Stimulated activated CD4-positive, alpha-beta T cell treated with anti-CD3 and anti-CD28 coated beads, TNF-alpha, amount 100 ng/mL, for 4 hours (primary cell): ENCODE measurements around the gene PLCB2.
A peak's percentile ranks its signal among the peaks of the same experiment; 100 is the strongest.

ENCODE experiments used
- DNase-seq, 3 experiments: peaks; one replicate each; pipeline ENCODE4 v3.0.0-alpha.2; 2020; ENCODE audit warnings: low read depth in 3 of 3

The PLCB2 gene

DNA sequence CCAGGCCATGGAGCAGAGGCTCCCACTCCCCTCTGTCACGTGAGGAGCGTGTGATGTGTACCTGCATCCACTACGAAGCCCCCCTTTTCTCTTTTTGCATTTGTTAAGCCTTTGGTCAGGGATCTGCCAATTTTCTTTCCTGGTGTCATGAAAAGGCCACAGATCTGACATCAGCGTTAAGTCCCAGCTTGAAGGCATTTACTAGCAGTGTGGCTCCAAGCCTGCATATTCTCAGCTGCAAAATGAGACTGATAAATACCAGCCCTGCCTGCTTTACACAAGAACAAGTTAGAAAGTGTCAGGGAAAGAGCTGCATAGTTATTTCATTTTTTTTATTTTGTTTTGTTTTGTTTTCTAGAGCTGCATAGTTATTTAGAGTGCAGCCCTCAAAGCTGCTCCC is 22.6 kb downstream of the PLCB2 start:
- DNase-seq: no peak

DNA sequence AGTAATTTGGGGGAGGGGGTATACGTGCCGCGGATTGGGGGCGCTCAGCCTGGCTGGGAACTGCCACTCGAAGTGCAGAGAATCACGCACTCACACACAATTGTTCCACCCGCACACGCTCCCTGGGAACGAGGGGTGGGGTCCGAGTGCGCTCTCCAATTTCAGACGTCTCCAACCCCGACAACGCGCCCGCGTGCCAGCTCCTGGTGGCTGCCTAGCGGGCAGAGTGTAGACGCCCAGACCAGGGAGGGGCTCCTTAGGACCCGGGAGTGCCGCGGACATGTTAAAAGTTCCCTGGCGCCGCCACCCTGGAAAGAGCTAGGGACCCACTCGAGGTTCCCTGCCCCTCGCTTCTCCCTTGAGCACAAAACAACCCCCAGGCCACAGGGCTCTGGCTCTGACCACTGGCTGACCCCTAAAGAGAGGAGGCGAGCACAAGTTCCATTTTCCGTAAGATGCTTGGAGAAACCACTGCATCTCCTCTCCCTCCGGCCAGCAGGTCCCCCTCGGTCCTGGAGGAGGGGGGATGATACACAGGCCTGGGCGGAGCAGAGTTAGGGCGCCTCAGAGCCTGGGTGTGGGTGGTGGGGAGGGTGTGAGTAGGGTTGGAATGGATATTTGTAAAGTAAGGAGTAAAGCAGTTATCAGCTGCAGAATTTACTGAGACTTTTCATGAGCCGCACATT is 24.0 kb downstream of the PLCB2 start:
- no peak for DNase-seq

DNA sequence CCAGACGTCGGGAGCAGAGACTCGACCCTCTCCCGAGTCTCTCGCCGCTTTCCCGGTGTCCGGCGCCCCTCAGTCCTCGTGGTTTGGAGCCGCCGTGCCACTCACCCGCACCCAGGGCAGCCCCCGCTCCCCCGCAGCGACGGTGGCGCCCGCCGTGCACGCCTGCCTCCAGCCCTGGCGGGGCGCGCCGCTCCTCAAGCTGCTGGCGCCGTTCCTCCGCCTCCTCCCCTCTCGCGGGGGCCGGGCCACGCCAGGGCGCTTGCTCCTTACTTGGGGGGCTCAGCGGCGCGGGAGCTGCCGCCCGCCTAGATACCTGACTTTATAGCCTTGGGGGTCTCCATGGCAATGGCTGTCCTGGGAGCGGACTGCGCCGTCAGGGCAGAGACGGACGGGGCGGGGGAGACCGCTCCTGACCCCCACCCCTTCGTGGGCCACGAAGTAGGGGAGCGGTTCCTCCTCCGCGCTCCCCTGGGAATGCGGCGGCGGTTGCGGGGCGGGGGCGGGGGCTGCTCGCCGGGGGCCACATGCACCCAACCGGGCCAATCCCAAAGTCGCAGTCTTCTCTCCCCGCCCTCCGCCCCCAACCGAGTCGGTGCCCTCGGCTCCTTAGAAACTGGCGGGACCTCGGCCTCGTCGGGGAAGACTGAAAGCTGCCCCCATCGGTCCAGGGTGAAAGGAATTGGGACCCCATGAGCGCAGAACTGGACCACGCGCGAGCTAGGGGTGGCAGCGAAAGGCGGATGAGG is 24.7 kb downstream of the PLCB2 start, which contains the start of gene ANKRD63:
Gene ANKRD63, minus strand, starts transcription at position 196 of the 746 bp plus-strand sequence. CDS start 478 bp downstream, outside the sequence.
- peak in 2 of 3 experiments; percentile 23 to 36 for DNase-seq

DNA sequence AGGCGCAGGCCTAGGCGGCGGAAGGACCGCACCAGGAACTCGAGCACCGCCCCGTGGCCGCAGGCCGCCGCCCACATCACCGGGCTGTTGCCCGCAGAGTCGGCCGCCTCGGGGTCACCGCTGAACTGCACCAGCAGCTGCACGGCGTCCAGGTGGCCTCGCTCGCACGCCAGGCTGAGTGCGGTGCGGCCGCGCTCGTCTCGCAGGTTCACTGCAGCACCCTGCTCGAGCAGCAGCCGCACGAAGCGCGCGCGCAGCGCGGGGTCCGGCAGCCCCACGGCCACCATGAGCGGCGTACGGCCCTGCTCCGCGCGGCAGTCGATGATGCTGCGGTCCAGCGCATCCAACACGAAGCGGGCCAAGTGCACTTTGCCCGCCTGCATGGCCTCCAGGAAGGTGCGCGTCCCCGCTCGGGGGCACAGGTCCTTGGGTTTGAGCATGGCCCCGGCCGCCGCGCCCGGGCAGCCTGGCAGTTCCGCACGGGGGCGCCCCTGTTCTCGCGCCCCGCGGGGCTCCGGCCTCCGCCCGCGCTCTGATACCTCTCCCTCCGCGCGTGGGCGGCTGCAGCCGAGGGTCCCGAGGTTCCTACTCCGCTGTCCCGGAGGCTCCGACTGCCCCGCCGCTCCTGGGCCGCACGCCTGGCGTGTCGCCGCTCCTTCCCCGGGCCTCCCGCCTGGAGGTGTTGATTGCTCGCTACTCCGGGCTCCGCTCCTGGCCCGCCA is 25.4 kb downstream of the PLCB2 start:
- DNase-seq: peak in 2 of 3 experiments; percentile 13 to 39

DNA sequence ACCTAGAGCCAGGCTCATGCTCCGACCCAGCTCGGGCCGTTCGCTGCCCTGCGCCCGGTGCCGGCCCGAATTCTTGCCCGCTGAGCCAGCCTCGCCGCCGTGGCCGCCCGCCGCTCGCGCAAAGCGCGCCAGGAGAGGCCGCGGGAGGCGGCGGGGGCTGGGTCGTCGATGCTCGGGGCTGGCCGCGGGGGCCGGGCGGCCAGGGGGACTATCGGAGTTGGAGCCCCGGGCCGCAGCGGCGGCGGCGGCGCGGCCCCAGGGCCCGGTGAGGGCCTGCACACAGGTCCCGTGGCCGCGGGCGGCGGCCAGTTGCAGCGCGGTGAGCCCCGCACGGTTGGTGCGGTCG is 26.0 kb downstream of the PLCB2 start:
- no peak for DNase-seq

DNA sequence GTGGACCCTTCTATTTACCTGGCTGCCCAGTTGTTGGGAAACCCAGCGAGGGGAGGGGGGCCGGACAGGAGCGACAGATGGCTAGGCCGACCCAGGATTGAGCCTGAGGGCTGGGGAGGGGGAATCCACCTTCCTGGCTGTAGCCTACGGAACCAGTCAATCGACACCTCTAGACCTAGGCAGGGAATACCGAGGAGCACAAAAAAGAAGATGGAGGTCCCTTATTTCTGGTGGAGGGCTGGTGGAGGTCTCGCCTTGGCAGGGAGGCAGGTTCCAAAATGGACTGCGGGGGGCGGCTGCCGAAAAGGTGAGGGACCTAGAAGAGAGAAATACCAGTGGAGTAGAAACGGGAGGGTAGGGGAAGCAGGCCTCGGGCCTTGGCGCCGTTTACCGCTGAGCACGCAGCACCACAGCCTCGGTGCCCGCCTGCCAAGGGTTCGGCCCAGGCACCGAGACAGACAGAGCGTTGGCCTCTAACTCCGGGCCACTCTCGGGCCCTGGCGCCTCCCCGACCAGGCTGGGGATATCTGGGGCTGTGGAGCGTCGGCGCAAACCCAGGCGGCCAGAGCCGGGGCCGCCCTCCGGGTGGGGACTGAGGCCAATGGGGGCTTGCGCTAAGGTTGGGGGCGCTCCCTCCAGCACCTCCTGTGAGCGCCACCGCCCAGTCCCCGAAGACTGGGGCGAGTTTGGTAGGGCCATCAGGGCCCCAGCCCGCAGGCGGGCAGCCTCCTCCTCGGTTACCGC is 26.5 kb downstream of the PLCB2 start:
- no peak for DNase-seq

DNA sequence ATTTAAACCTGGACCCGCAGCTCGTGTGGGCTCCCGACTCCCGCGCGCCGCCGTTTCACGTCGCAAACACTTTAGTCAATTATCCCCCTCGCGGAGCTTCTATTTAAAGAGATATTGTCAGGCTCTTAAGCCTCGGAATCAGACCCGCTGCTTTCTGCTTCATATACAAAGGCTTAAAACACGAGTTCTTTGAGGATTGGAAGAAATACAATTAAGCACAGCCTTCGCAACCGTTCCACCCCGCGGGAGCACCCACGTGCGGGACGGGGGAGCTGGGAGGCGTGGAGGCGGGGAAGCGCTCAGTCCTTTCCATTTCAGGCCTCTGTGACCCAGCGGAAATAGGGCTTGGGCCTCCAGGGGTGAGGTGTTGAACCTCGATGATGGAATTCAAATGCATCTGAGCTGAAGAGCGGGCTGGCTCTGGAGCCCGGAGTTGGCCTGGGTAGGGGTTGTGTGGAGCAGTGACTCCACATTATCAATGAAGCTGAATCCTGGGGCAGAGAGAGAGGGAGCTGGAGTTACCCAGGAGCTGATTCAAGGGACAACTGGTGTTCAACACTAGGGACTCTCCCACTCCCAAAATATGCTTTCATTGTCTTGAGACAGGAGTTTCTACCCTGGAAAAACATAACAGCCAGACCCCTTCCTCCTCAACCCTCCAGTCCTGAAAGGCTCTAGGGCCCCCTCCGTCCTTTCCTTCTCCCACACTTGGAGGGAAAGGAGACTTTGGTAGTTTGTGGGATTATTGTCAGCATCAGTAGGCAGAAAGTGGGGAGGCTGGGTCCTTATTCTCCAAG is 27.3 kb downstream of the PLCB2 start:
- DNase-seq: no peak

DNA sequence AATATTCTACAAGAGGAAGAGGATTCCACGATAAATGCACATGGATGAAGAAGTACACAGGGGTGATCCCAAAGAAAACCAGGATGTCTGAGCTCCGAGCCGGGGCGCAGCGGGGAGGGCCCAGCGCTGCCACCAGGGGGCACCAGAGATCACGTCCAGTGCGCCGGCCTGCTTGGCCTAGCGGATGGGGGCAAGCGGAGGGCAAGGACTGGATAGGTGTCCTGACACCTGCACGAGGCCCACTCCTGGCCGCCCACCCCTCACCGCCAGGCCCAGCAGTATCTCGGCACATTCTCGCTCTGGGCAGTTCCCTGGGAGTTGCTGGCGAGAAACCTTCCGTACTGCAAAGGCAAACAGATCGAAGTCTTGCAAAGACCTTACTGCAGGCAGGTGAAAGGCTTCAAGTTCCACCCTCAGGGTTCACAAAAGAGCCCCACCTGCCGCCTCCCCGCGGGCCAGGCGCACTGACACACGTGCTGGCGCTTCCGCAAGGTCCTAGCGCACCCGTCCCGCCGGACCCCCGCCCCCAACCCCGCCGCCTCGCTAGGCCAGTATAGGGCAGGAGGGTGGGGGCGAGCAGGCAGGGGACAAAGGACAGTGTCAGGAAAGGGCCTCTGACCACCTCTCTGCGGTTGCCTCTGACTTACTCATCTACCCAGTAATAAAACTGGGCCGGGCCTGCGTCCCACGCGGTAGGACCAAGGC is 28.1 kb downstream of the PLCB2 start:
- peak; percentile 28 to 61 (median 45) for DNase-seq

DNA sequence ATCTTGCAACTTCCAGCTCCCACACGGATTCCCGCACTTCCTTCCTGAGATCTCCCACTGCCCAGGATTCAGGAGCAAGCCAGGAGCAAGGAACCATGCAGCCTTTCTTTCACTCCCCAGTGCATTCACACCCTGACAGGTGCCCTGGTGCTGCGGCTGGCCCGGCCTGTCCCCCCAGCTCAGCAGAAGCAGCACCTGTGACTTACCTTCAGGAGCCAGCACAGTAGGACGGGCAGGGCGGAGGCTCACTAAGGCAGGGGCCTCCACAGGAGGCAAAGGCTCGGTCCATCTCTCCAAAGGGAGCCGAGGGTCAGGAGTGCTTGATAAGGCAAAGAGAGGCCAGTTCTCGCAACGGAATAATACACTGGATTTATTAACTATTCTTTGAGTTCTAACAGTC is 29.7 kb downstream of the PLCB2 start:
- DNase-seq: no peak

DNA sequence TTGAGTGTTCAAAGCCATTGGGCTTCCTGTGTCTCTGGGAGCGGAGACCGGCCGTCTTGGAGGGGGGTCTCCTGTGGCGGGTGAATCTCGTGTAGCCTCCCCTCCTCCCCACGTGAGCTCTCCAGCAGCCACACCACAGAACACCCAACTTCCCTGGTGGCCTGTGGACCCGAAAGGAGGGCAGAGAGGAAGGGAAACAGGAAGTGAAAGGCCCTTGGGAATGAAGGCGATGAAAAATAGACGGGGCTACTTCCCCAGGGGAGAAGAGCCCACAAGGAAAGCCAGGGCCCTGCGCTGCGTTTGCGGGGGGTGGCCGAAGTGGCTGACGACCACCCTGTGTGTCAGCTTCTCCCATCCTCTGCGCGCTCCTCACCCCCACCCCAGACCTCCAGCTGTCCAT is 30.3 kb downstream of the PLCB2 start:
- DNase-seq: no peak

DNA sequence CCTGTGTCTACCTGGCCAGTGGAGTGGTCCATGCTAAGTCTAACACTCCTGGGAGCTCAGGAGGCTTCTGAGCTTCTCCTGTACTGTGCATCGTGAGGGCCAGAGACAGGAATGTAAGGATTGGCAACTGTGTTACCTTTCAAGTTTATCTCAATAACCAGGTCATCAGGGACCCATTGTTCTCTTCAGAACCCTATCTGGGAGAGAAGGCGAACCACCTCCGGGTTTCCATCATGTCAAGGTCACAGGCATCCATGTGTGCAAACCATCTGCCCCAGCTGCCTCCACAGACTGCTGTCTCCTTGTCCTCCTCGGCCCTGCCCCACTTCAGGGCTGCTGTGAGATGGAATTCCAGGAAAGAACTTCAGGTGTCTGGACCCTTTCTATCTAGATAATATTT is 30.8 kb downstream of the PLCB2 start:
- no peak for DNase-seq

DNA sequence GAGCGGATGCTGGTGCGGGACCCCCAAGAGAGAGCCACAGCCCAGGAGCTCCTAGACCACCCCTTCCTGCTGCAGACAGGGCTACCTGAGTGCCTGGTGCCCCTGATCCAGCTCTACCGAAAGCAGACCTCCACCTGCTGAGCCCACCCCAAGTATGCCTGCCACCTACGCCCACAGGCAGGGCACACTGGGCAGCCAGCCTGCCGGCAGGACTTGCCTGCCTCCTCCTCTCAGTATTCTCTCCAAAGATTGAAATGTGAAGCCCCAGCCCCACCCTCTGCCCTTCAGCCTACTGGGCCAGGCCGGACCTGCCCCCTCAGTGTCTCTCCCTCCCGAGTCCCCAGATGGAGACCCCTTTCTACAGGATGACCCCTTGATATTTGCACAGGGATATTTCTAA is 31.8 kb downstream of the PLCB2 start:
- no peak for DNase-seq

DNA sequence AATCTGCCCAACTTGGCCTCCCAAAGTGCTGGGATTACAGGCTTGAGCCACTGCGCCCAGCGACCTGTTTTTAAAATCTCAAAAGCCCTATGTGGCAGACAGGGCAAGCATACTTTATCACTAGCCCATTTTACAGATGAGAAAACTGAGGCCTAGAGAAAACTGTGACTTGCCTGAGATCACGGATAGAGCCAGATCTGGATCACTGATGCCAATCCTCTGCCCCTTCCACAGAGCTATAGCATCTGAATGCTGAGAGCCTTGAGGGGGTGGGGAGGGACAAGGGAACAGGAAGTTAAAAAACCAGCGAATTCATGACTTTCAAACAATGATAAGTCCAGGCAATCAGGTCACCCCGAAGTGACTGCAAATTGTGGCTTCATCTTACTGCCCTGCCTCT is 32.2 kb downstream of the PLCB2 start:
- DNase-seq: no peak

DNA sequence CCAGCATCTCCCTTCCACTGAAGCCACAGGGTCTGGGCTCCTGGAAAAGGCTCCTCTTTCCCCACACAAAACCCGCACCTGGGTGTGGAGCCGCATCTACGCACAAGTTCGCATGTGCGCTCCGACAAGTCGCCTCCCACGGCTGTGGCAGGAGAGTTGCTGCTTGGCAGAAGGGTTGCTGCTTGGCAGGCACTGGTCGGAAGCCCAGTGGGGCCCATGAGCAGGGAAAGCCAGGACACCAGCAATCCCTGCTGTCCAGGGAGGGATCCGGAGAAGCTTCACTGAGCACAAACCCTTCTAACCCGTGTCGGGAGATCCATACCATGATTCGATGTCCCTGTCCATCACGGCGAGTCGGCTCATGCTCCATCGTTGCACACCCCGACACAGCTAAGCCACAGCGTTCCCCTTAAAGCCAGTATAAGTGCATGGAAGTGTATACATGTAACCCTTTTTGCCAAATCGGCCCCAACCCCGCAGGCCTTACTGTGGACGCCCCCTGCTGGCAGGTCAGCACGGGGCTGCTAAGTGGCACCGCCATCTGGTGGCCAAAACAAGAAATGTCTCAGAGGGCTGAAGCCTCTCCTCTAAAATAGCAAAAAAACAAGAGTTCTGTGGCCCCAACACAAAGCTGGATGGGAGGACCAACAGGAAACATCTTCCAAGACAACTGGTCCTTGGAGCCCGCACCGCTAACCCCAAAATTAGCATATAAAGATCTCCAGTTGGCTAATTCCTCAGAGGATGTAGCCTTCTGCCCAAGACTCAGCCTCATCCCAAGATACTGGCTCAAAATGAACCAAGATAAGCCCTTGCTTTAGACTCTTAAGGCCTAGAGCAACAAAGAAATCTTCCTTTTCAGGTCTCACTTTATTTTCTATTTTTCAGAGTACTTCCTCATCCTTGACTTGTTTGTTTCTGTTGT is 33.1 kb downstream of the PLCB2 start:
- DNase-seq: peak; percentile 75 to 86 (median 84)

DNA sequence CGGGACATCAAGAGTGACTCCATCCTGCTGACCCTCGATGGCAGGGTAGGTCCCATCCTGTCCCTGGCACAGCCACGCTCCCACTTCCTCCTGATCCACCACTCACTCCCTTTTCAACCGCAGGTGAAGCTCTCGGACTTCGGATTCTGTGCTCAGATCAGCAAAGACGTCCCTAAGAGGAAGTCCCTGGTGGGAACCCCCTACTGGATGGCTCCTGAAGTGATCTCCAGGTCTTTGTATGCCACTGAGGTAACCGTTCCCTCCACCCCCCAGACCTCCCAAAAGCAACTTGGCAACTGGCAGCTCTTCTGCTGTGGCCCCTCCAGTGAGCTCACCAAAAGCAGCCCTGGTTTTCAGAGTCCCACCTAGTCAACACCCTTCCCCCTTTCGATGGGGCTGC is 34.3 kb downstream of the PLCB2 start:
- no peak for DNase-seq

DNA sequence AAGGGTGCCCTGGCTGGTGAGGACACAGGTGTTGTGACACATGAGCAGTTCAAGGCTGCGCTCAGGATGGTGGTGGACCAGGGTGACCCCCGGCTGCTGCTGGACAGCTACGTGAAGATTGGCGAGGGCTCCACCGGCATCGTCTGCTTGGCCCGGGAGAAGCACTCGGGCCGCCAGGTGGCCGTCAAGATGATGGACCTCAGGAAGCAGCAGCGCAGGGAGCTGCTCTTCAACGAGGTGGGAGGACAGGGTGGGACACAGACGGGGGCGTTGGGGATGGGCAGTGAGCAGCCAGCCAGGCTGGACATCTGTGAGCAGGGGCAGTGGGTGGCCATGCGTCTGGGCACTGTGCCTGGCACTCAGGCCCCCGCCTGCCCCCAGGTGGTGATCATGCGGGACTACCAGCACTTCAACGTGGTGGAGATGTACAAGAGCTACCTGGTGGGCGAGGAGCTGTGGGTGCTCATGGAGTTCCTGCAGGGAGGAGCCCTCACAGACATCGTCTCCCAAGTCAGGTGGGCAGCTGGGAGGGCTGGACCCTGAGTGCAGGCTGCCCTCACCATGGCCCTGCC is 35.2 kb downstream of the PLCB2 start:
- DNase-seq: no peak

DNA sequence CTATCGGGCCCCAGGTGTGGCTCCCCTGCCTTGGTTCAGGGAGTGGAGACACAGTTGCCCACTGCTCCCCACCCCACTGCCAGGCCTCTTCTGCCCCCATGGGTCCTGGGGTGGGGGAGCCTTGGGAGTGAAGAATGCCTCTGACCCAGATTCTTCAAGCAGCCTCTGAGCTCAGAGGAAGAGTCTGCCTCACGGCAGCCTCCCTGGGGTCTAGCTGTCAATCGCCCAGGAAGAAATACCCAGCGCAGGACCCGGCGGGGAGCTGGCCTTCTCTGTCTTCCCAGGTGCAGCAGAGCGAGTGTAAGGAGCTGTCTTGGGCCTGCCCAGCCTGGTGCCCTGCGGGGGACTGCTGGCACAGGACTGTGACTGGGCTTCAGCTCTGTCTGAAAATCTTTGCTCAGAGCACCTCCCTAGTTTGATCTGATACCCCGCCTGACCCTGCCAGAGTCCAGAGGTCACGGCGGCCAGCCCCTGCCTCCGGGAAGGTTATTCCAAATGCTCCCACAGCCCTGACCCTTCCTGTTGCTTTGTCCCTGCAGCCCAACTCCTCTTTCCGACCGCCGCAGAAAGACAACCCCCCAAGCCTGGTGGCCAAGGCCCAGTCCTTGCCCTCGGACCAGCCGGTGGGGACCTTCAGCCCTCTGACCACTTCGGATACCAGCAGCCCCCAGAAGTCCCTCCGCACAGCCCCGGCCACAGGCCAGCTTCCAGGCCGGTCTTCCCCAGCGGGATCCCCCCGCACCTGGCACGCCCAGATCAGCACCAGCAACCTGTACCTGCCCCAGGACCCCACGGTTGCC is 35.9 kb downstream of the PLCB2 start:
- no peak for DNase-seq

DNA sequence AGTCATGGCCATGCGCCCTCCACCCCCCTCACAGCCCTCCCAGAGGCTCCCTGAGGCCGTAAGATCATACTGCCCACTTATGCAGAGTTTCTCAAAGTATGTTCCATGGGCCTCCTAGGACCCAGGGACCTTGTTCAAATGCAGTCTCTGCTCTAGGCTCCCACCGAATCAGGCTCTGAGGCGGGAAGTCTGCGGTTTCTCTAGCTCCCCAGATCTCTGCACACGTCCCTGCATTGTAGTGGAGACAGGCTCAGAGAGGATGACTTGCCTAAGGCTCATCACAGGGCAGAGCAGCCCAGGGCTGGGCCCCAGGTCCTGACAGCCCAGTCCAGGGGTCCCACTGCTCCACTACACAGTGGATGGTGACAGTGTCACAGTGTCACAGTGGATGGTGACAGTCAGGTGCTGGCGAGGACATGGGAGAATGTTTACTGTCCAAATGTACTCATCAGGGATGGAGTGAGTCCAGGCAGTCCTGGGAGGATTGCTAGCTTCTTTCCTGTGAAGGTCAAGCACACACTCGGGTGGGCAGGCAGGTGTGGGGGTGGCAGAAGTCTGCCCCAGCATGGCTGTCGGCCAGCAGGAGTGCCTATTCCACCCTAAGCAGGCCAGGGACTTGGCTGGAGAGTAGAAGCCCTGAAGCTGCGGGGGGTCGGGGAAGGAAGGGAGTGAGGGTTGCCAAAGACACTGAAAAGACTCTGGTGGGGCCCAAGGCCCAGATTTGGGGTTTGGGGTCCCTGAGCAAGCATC is 37.3 kb downstream of the PLCB2 start:
- no peak for DNase-seq
